DND-41 (cell line): ENCODE data around the gene ROS1.

Source experiments
- ATAC-seq: fragments of 200-7000 bp; cut with Tn5 transposase; 3 replicates; pipeline ENCODE4 v1.9.1; 2021; ENCODE audit warnings: low read depth; ENCODE audit not compliant: insufficient read depth
- DNase-seq: peaks from one replicate; pipeline ENCODE4 v3.0.0-alpha.2; 2020
- H2AFZ ChIP-seq: 2 replicates; pipeline ENCODE4 v1.6.0; 2012; ENCODE audit warnings: low read depth, low read length
- H3K27ac ChIP-seq: 2 replicates; pipeline ENCODE4 v1.5.1; 2012; ENCODE audit warnings: low read length, inconsistent platforms
- H3K27me3 ChIP-seq: fragments of 200-600 bp; sonication (generic); 2 replicates; pipeline ENCODE4 v1.6.0; 2012; ENCODE audit warnings: low read length, mild to moderate bottlenecking, inconsistent platforms; ENCODE audit not compliant: insufficient read depth, poor library complexity
- H3K36me3 ChIP-seq: 2 replicates; pipeline ENCODE4 v1.5.1; 2012; ENCODE audit warnings: low read length, inconsistent platforms; ENCODE audit not compliant: insufficient read depth
- H3K4me1 ChIP-seq: 2 replicates; pipeline ENCODE4 v1.5.1; 2012; ENCODE audit warnings: mild to moderate bottlenecking, low read length; ENCODE audit not compliant: insufficient read depth
- H3K4me2 ChIP-seq: 2 replicates; pipeline ENCODE4 v1.6.0; 2012; ENCODE audit warnings: mild to moderate bottlenecking, moderate library complexity, low read length, inconsistent platforms; ENCODE audit not compliant: insufficient read depth
- H3K4me3 ChIP-seq, 2 experiments: fragments of 200-600 bp in 1 of 2; shearing (Covaris generic) in 1 of 2; 2 replicates each; pipeline ENCODE4 v1.5.1; 2012 to 2016; ENCODE audit warnings: inconsistent platforms in 2 of 2, low read length in 2 of 2, mild to moderate bottlenecking in 2 of 2, low read depth in 1 of 2, moderate library complexity in 1 of 2
- H3K79me2 ChIP-seq: 2 replicates; pipeline ENCODE4 v1.6.0; 2012; ENCODE audit warnings: low read length, inconsistent platforms; ENCODE audit not compliant: insufficient read depth
- H3K9ac ChIP-seq: 2 replicates; pipeline ENCODE4 v1.6.0; 2012; ENCODE audit warnings: low read depth, mild to moderate bottlenecking, inconsistent platforms, low read length, moderate library complexity
- H3K9me3 ChIP-seq: 2 replicates; pipeline ENCODE4 v1.5.1; 2012; ENCODE audit warnings: low read length, moderate library complexity, mild to moderate bottlenecking, inconsistent platforms; ENCODE audit not compliant: insufficient read depth, severe bottlenecking
- H4K20me1 ChIP-seq: 2 replicates; pipeline ENCODE4 v1.6.0; 2012; ENCODE audit warnings: low read length; ENCODE audit not compliant: insufficient read depth
- CTCF ChIP-seq: IDR thresholded peaks from 2 replicates; pipeline ENCODE4 v1.5.1; 2012; ENCODE audit warnings: borderline replicate concordance, low read length, moderate library complexity, mild to moderate bottlenecking; ENCODE audit not compliant: poor library complexity, severe bottlenecking; ENCODE audit errors: extremely low read depth
- EZH2 ChIP-seq: IDR thresholded peaks from 3 replicates; pipeline ENCODE4 v1.6.1; 2012; ENCODE audit warnings: borderline replicate concordance, low read depth, mild to moderate bottlenecking, moderate library complexity, low read length, inconsistent platforms; ENCODE audit not compliant: severe bottlenecking

Gene ROS1

GRCh38 chr6:117272891-117273290 is 152.9 kb downstream of the ROS1 start:
- peaks cover 9% of the 10 kb centered on the region for H3K27me3 ChIP-seq
- ATAC-seq: no peak
- no peak overlapping the region for H3K4me2 ChIP-seq
- H3K4me1 ChIP-seq: no peaks in the 10 kb centered on the region
- no peaks in the 10 kb centered on the region for H3K36me3 ChIP-seq
- H2AFZ ChIP-seq: no peak overlapping the region
- H3K9me3 ChIP-seq: no peaks in the 10 kb centered on the region
- no peak overlapping the region for H3K9ac ChIP-seq
- DNase-seq: no peak
- no peak overlapping the region for H3K4me3 ChIP-seq
- TF ChIP-seq CTCF (no peak), EZH2 (no peak)
- H4K20me1 ChIP-seq: no peaks in the 10 kb centered on the region
- no peak overlapping the region for H3K27ac ChIP-seq
- H3K79me2 ChIP-seq: no peaks in the 10 kb centered on the region

GRCh38 chr6:117272032-117272866 is 153.5 kb downstream of the ROS1 start:
- Histone ChIP-seq H3K4me1 (no peaks in the 10 kb centered on the region), H4K20me1 (no peaks in the 10 kb centered on the region), H3K4me2 (no peak overlapping the region), H3K27ac (no peak overlapping the region), H3K36me3 (no peaks in the 10 kb centered on the region), H3K4me3 (no peak overlapping the region), H3K27me3 (peaks cover 10% of the 10 kb centered on the region), H3K79me2 (no peaks in the 10 kb centered on the region), H3K9me3 (no peaks in the 10 kb centered on the region), H3K9ac (no peak overlapping the region), H2AFZ (no peak overlapping the region)
- TF ChIP-seq EZH2: no peak
- TF ChIP-seq CTCF: no peak
- DNase-seq (no peak), ATAC-seq (no peak)

GRCh38 chr6:117270843-117271507 is 154.8 kb downstream of the ROS1 start:
- H3K27ac ChIP-seq: no peak overlapping the region
- no peak overlapping the region for H2AFZ ChIP-seq
- TF ChIP-seq EZH2: no peak
- TF ChIP-seq CTCF: no peak
- no peak overlapping the region for H3K9ac ChIP-seq
- H3K27me3 ChIP-seq: peaks cover 15% of the 10 kb centered on the region
- H3K9me3 ChIP-seq: no peaks in the 10 kb centered on the region
- H3K4me2 ChIP-seq: no peak overlapping the region
- DNase-seq (no peak), ATAC-seq (no peak)
- no peaks in the 10 kb centered on the region for H4K20me1 ChIP-seq
- no peaks in the 10 kb centered on the region for H3K4me1 ChIP-seq
- no peak overlapping the region for H3K4me3 ChIP-seq
- no peaks in the 10 kb centered on the region for H3K79me2 ChIP-seq
- no peaks in the 10 kb centered on the region for H3K36me3 ChIP-seq
